ENCODE data around the gene INPP4B. TPM values are rescaled to one million over a fixed set of nuclear protein-coding genes. Genes with fewer than 3 reads are reported as not detected.

The INPP4B gene
- total RNA-seq, 1 experiment from 2014 or later: 53.7 TPM

GRCh38 chr4:142383800-142384470 lies 462.2 kb downstream of the INPP4B start:
- no peaks in the 10 kb centered on the region for H4K20me1 ChIP-seq (ENCODE audit: insufficient read depth)
- H3K36me3 ChIP-seq (ENCODE audit: low read depth): no peaks in the 10 kb centered on the region; the same call in 1 of the 2 replicates
- BruUV-seq (replicated peaks): no TSS peak
- no peak for TF ChIP-seq EZH2 (IDR thresholded peaks at IDR 0.05; ENCODE audit: low read depth)
- TF ChIP-seq CTCF (conservative IDR thresholded peaks at IDR 0.05): no peak
- H3K27me3 ChIP-seq (ENCODE audit: insufficient read depth, low read depth): no peaks in the 10 kb centered on the region
- ChIA-PET CTCF (no interaction called here), POLR2A (ENCODE audit: unreplicated experiment) (no interaction called here)
- no peak overlapping the region for H3K4me2 ChIP-seq
- intact Hi-C loops (cut with micrococcal nuclease; ENCODE audit: unreplicated experiment): no loop called here
- no peaks in the 10 kb centered on the region for H3K9me2 ChIP-seq (ENCODE audit: insufficient read depth)
- H3K79me2 ChIP-seq (ENCODE audit: low read depth): peaks cover under 1% of the 10 kb centered on the region; the same call in 1 of the 2 replicates
- H2AFZ ChIP-seq: no peak overlapping the region
- H3F3A ChIP-seq (ENCODE audit: insufficient read depth, low read depth): peaks cover 13% of the 10 kb centered on the region; the same call in 1 of the 2 replicates
- no peaks in the 10 kb centered on the region for H3K9me3 ChIP-seq (ENCODE audit: insufficient read depth, low read depth)
- H3K4me1 ChIP-seq (replicated peaks; ENCODE audit: insufficient read depth): peaks cover 26% of the 10 kb centered on the region
- no peak overlapping the region for H3K4me3 ChIP-seq
- peak in 1 of 2 experiments; percentile 68 for DNase-seq
- peak overlapping the region; percentile 27; the same call in 1 of the 2 replicates for H3K27ac ChIP-seq

GRCh38 chr4:142383354-142383753 lies 462.7 kb downstream of the INPP4B start:
- Histone ChIP-seq H3K4me2 (no peak overlapping the region), H3K79me2 (ENCODE audit: low read depth) (peaks cover 6% of the 10 kb centered on the region; the same call in 1 of the 2 replicates), H3K9me2 (ENCODE audit: insufficient read depth) (no peaks in the 10 kb centered on the region), H3K4me1 (replicated peaks; ENCODE audit: insufficient read depth) (peaks cover 32% of the 10 kb centered on the region), H2AFZ (no peak overlapping the region), H3F3A (ENCODE audit: insufficient read depth, low read depth) (peaks cover 19% of the 10 kb centered on the region; the same call in 1 of the 2 replicates), H4K20me1 (ENCODE audit: insufficient read depth) (no peaks in the 10 kb centered on the region), H3K4me3 (no peak overlapping the region), H3K27ac (0 out of 2 replicates have a peak overlapping the region, but pooled peaks have one; percentile 27), H3K36me3 (ENCODE audit: low read depth) (no peaks in the 10 kb centered on the region; the same call in 1 of the 2 replicates), H3K9me3 (ENCODE audit: insufficient read depth, low read depth) (no peaks in the 10 kb centered on the region), H3K27me3 (ENCODE audit: insufficient read depth, low read depth) (no peaks in the 10 kb centered on the region)
- intact Hi-C loops (cut with micrococcal nuclease; ENCODE audit: unreplicated experiment): no loop called here
- CTCF ChIA-PET: no interaction called here
- no TSS peak for BruUV-seq (replicated peaks)
- DNase-seq: no peak
- POLR2A ChIA-PET (ENCODE audit: unreplicated experiment): no interaction called here
- TF ChIP-seq EZH2 (IDR thresholded peaks at IDR 0.05; ENCODE audit: low read depth) (no peak), CTCF (conservative IDR thresholded peaks at IDR 0.05) (no peak)

- Histone ChIP-seq H3F3A (ENCODE audit: insufficient read depth, low read depth) (peaks cover 19% of the 10 kb centered on the region; the same call in 1 of the 2 replicates), H3K4me2 (peak overlapping the region; percentile 57), H3K9me3 (ENCODE audit: insufficient read depth, low read depth) (no peaks in the 10 kb centered on the region), H3K36me3 (ENCODE audit: low read depth) (peaks cover 4% of the 10 kb centered on the region; the same call in 1 of the 2 replicates), H2AFZ (no peak overlapping the region), H3K4me1 (replicated peaks; ENCODE audit: insufficient read depth) (peaks cover 34% of the 10 kb centered on the region), H4K20me1 (ENCODE audit: insufficient read depth) (no peaks in the 10 kb centered on the region), H3K27me3 (ENCODE audit: insufficient read depth, low read depth) (no peaks in the 10 kb centered on the region), H3K27ac (peak overlapping the region; percentile 93), H3K79me2 (ENCODE audit: low read depth) (peaks cover 13% of the 10 kb centered on the region; the same call in 1 of the 2 replicates), H3K9me2 (ENCODE audit: insufficient read depth) (no peaks in the 10 kb centered on the region), H3K4me3 (no peak overlapping the region)
- BruUV-seq (replicated peaks): no TSS peak
- DNase-seq: no peak
- intact Hi-C loops (cut with micrococcal nuclease; ENCODE audit: unreplicated experiment): no loop called here
- CTCF ChIA-PET: no interaction called here
- POLR2A ChIA-PET (ENCODE audit: unreplicated experiment): no interaction called here
- TF ChIP-seq CTCF (conservative IDR thresholded peaks at IDR 0.05): no peak
- TF ChIP-seq EZH2 (IDR thresholded peaks at IDR 0.05; ENCODE audit: low read depth): no peak
Measured at GRCh38 chr4:142380052-142380602, 466.0 kb downstream of the INPP4B start.
